Gastroesophageal sphincter (tissue), 3 donors: ENCODE data around the gene PRKCQ.

Source experiments
- CTCF ChIP-seq, 4 experiments: fragments of 200-600 bp in 2 of 4; fragments of 450-650 bp in 2 of 4; sonication (generic) in 1 of 4; IDR thresholded peaks; one replicate each; pipeline ENCODE4 v1.5.1; 2017 to 2019; ENCODE audit warnings: antibody characterized with exemption in 4 of 4, mild to moderate bottlenecking in 2 of 4, moderate library complexity in 2 of 4
- EP300 ChIP-seq: sonication (generic); formaldehyde crosslinking; IDR thresholded peaks from one replicate; pipeline ENCODE4 v1.6.1; 2017; ENCODE audit warnings: antibody characterized with exemption, mild to moderate bottlenecking
- POLR2A ChIP-seq, 2 donors: fragments of 450-650 bp; IDR thresholded peaks; one replicate each; pipeline ENCODE4 v1.6.1; 2017; ENCODE audit warnings: antibody characterized with exemption in 2 of 2, mild to moderate bottlenecking in 2 of 2, moderate library complexity in 1 of 2

GRCh38 chr10:6579183-6579903 is 733 bp downstream of the PRKCQ start:
- TF ChIP-seq CTCF (IDR thresholded peaks at IDR 0.05) (no peak), POLR2A (IDR thresholded peaks at IDR 0.05) (no peak), EP300 (no peak)
